Neural cell (in vitro differentiated cells): Measurements from ENCODE around the gene WASF3.

Experiments used
- EP300 ChIP-seq: fragments of 450-650 bp; conservative IDR thresholded peaks from 2 replicates; pipeline ENCODE4 v1.6.1; 2014; ENCODE audit warnings: antibody characterized with exemption, mild to moderate bottlenecking, moderate library complexity; ENCODE audit not compliant: poor library complexity, severe bottlenecking
- EZH2 ChIP-seq: fragments of 200-600, 300-800 bp; shearing (Covaris generic), sonication (generic); IDR thresholded peaks from 2 replicates; pipeline ENCODE4 v1.6.1; 2014; ENCODE audit warnings: antibody characterized with exemption, low read length, borderline replicate concordance, mild to moderate bottlenecking; ENCODE audit not compliant: insufficient read depth, poor library complexity, severe bottlenecking
- MXI1 ChIP-seq: fragments of 450-650 bp; conservative IDR thresholded peaks from 2 replicates; pipeline ENCODE4 v1.6.1; 2014; ENCODE audit warnings: antibody characterized with exemption, mild to moderate bottlenecking; ENCODE audit not compliant: poor library complexity, severe bottlenecking
- POLR2AphosphoS5 ChIP-seq: IDR thresholded peaks from 2 replicates; pipeline ENCODE4 v1.6.1; 2012
- RAD21 ChIP-seq: fragments of 450-650 bp; conservative IDR thresholded peaks from 2 replicates; pipeline ENCODE4 v1.6.1; 2014; ENCODE audit warnings: antibody characterized with exemption, mild to moderate bottlenecking, moderate library complexity
- SMC3 ChIP-seq: fragments of 450-650 bp; conservative IDR thresholded peaks from 2 replicates; pipeline ENCODE4 v1.6.1; 2014; ENCODE audit warnings: antibody characterized with exemption, mild to moderate bottlenecking, moderate library complexity; ENCODE audit not compliant: poor library complexity
- TAF1 ChIP-seq: IDR thresholded peaks from 2 replicates; pipeline ENCODE4 v1.6.1; 2012; ENCODE audit warnings: low read depth
- TF ChIP-seq, protein P1 (sequence below): IDR thresholded peaks from 2 replicates; pipeline ENCODE4 v1.6.1; 2012; ENCODE audit warnings: borderline replicate concordance
- TF ChIP-seq, protein P2 (sequence below): fragments of 450-650 bp; IDR thresholded peaks from 2 replicates; pipeline ENCODE4 v1.5.1; 2014; ENCODE audit warnings: antibody characterized with exemption, mild to moderate bottlenecking, moderate library complexity; ENCODE audit not compliant: poor library complexity, severe bottlenecking

GRCh38 chr13:26694609-26695359, 137.3 kb downstream of the WASF3 start:
- TF ChIP-seq TAF1 (no peak), SMC3 (no peak), POLR2AphosphoS5 (no peak), EP300 (no peak), RAD21 (no peak), EZH2 (no peak), MXI1 (no peak)
- TF ChIP-seq, protein P1, sequence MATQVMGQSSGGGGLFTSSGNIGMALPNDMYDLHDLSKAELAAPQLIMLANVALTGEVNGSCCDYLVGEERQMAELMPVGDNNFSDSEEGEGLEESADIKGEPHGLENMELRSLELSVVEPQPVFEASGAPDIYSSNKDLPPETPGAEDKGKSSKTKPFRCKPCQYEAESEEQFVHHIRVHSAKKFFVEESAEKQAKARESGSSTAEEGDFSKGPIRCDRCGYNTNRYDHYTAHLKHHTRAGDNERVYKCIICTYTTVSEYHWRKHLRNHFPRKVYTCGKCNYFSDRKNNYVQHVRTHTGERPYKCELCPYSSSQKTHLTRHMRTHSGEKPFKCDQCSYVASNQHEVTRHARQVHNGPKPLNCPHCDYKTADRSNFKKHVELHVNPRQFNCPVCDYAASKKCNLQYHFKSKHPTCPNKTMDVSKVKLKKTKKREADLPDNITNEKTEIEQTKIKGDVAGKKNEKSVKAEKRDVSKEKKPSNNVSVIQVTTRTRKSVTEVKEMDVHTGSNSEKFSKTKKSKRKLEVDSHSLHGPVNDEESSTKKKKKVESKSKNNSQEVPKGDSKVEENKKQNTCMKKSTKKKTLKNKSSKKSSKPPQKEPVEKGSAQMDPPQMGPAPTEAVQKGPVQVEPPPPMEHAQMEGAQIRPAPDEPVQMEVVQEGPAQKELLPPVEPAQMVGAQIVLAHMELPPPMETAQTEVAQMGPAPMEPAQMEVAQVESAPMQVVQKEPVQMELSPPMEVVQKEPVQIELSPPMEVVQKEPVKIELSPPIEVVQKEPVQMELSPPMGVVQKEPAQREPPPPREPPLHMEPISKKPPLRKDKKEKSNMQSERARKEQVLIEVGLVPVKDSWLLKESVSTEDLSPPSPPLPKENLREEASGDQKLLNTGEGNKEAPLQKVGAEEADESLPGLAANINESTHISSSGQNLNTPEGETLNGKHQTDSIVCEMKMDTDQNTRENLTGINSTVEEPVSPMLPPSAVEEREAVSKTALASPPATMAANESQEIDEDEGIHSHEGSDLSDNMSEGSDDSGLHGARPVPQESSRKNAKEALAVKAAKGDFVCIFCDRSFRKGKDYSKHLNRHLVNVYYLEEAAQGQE, result no peak
- TF ChIP-seq, protein P2, sequence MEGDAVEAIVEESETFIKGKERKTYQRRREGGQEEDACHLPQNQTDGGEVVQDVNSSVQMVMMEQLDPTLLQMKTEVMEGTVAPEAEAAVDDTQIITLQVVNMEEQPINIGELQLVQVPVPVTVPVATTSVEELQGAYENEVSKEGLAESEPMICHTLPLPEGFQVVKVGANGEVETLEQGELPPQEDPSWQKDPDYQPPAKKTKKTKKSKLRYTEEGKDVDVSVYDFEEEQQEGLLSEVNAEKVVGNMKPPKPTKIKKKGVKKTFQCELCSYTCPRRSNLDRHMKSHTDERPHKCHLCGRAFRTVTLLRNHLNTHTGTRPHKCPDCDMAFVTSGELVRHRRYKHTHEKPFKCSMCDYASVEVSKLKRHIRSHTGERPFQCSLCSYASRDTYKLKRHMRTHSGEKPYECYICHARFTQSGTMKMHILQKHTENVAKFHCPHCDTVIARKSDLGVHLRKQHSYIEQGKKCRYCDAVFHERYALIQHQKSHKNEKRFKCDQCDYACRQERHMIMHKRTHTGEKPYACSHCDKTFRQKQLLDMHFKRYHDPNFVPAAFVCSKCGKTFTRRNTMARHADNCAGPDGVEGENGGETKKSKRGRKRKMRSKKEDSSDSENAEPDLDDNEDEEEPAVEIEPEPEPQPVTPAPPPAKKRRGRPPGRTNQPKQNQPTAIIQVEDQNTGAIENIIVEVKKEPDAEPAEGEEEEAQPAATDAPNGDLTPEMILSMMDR, result no peak
